Mesendoderm (in vitro differentiated cells): ENCODE results near the gene STK10.
A peak's percentile ranks its signal among the peaks of the same experiment; 100 is the strongest.

Experiments
- DNase-seq: peaks from one replicate; pipeline ENCODE4 v3.0.0; 2013
- H2AK5ac ChIP-seq: 2 replicates; pipeline ENCODE4 v1.6.1; 2013; ENCODE audit warnings: low read length, inconsistent platforms
- H2BK120ac ChIP-seq: 2 replicates; pipeline ENCODE4 v1.6.1; 2013; ENCODE audit warnings: low read depth, mild to moderate bottlenecking, low read length, moderate library complexity, mixed read lengths
- H2BK15ac ChIP-seq: replicated peaks from 2 replicates; pipeline ENCODE4 v1.6.1; 2013; ENCODE audit warnings: low read depth, mild to moderate bottlenecking, moderate library complexity
- H2BK5ac ChIP-seq: 2 replicates; pipeline ENCODE4 v1.6.1; 2013; ENCODE audit warnings: low read length, inconsistent platforms
- H3K18ac ChIP-seq: 2 replicates; pipeline ENCODE4 v1.6.1; 2013; ENCODE audit warnings: mild to moderate bottlenecking, low read length, mixed read lengths
- H3K23ac ChIP-seq: one replicate; pipeline ENCODE4 v1.6.1; 2013; ENCODE audit warnings: low read length
- H3K27ac ChIP-seq: 2 replicates; pipeline ENCODE4 v1.5.1; 2013; ENCODE audit warnings: low read depth, mild to moderate bottlenecking, inconsistent platforms, low read length, moderate library complexity
- H3K27me3 ChIP-seq: 2 replicates; pipeline ENCODE4 v1.6.1; 2013; ENCODE audit warnings: low read length, control low read depth, mild to moderate bottlenecking, inconsistent platforms; ENCODE audit not compliant: insufficient read depth, poor library complexity
- H3K36me3 ChIP-seq: 2 replicates; pipeline ENCODE4 v1.6.1; 2013; ENCODE audit warnings: low read length, inconsistent platforms; ENCODE audit not compliant: control insufficient read depth, insufficient read depth
- H3K4ac ChIP-seq: one replicate; pipeline ENCODE4 v1.6.1; 2013; ENCODE audit warnings: low read depth, mild to moderate bottlenecking, low read length, moderate library complexity
- H3K4me1 ChIP-seq: 2 replicates; pipeline ENCODE4 v1.6.1; 2013; ENCODE audit warnings: low read depth, low read length, inconsistent platforms; ENCODE audit not compliant: control insufficient read depth
- H3K4me2 ChIP-seq: 2 replicates; pipeline ENCODE4 v1.6.1; 2013; ENCODE audit warnings: low read length
- H3K4me3 ChIP-seq: 2 replicates; pipeline ENCODE4 v1.5.1; 2013; ENCODE audit warnings: mild to moderate bottlenecking, low read length
- H3K56ac ChIP-seq: one replicate; pipeline ENCODE4 v1.6.1; 2013; ENCODE audit warnings: low read length
- H3K79me1 ChIP-seq: 2 replicates; pipeline ENCODE4 v1.6.1; 2013; ENCODE audit warnings: low read length, inconsistent platforms
- H3K79me2 ChIP-seq: 2 replicates; pipeline ENCODE4 v1.6.1; 2013; ENCODE audit warnings: mild to moderate bottlenecking, low read length; ENCODE audit not compliant: control insufficient read depth, insufficient read depth
- H3K9ac ChIP-seq: 2 replicates; pipeline ENCODE4 v1.6.1; 2013; ENCODE audit warnings: low read length, inconsistent platforms
- H4K5ac ChIP-seq: one replicate; pipeline ENCODE4 v1.6.1; 2013; ENCODE audit warnings: low read length
- H4K8ac ChIP-seq: one replicate; pipeline ENCODE4 v1.6.1; 2013; ENCODE audit warnings: low read depth, mild to moderate bottlenecking, control low read depth, low read length, moderate library complexity
- WGBS: extraction: QIAGEN DNeasy Blood & Tissue Kit; methylation state at CpG from one replicate; pipeline ENCODE4 v1.1.7; 2013; ENCODE audit warnings: low lambda C conversion rate, missing lambda C conversion rate; ENCODE audit not compliant: insufficient coverage; ENCODE audit errors: extremely low coverage; 5-methylcytosine and 5-hydroxymethylcytosine counted together

The STK10 gene

DNA sequence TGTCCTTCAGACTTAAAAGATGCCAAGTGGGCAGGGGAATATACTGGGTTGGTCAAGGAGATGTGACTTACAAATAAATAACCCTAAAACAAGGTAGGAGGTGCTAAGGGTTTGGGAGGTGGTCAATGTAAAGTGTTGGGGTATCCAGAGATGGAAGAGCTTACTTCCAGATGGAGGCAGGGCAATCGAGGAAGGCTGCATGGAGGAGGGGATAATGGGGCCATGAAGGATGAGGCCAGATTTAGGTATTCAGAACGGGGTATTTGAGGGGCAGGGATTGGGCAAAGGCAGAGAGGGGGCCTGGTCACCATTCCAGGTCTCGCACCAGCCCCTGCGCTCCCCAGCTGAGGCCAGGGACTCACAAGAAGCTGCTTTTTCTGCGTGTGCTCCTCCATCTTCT lies 123.7 kb downstream of the STK10 start:
- no peak overlapping the region for H4K8ac ChIP-seq
- no peaks in the 10 kb centered on the region for H3K27me3 ChIP-seq
- H3K4me2 ChIP-seq, result no peak overlapping the region
- H3K56ac ChIP-seq, result no peak overlapping the region
- whole genome bisulfite sequencing, result no CpG with 5 or more reads among the region's 5 CpGs
- H2BK120ac ChIP-seq, result no peak overlapping the region
- no peak overlapping the region for H2BK5ac ChIP-seq
- DNase-seq, result no peak
- no peak overlapping the region for H3K18ac ChIP-seq
- H4K5ac ChIP-seq, result no peak overlapping the region
- no peak overlapping the region for H3K4ac ChIP-seq
- H3K27ac ChIP-seq, result no peak overlapping the region
- H3K36me3 ChIP-seq, result no peaks in the 10 kb centered on the region
- no peaks in the 10 kb centered on the region for H3K79me2 ChIP-seq
- no peaks in the 10 kb centered on the region for H3K4me1 ChIP-seq
- H3K23ac ChIP-seq, result no peak overlapping the region
- no peak overlapping the region for H2AK5ac ChIP-seq
- no peak overlapping the region for H2BK15ac ChIP-seq
- no peak overlapping the region for H3K9ac ChIP-seq
- H3K4me3 ChIP-seq, result no peak overlapping the region
- H3K79me1 ChIP-seq, result no peaks in the 10 kb centered on the region

GRCh38 chr5:172063463-172064235 lies 124.4 kb downstream of the STK10 start:
- H2BK5ac ChIP-seq, result no peak overlapping the region
- no peak overlapping the region for H3K4me3 ChIP-seq
- no peaks in the 10 kb centered on the region for H3K79me2 ChIP-seq
- WGBS, result no CpG with 5 or more reads among the region's 15 CpGs
- no peak overlapping the region for H3K4ac ChIP-seq
- H2AK5ac ChIP-seq, result no peak overlapping the region
- no peak overlapping the region for H2BK15ac ChIP-seq
- no peak overlapping the region for H3K18ac ChIP-seq
- no peak overlapping the region for H3K9ac ChIP-seq
- no peaks in the 10 kb centered on the region for H3K4me1 ChIP-seq
- no peak overlapping the region for H3K56ac ChIP-seq
- no peak overlapping the region for H4K8ac ChIP-seq
- H3K27me3 ChIP-seq, result no peaks in the 10 kb centered on the region
- H3K4me2 ChIP-seq, result no peak overlapping the region
- H3K36me3 ChIP-seq, result no peaks in the 10 kb centered on the region
- DNase-seq, result no peak
- H3K27ac ChIP-seq, result no peak overlapping the region
- no peak overlapping the region for H2BK120ac ChIP-seq
- no peak overlapping the region for H4K5ac ChIP-seq
- no peak overlapping the region for H3K23ac ChIP-seq
- H3K79me1 ChIP-seq, result no peaks in the 10 kb centered on the region

DNA sequence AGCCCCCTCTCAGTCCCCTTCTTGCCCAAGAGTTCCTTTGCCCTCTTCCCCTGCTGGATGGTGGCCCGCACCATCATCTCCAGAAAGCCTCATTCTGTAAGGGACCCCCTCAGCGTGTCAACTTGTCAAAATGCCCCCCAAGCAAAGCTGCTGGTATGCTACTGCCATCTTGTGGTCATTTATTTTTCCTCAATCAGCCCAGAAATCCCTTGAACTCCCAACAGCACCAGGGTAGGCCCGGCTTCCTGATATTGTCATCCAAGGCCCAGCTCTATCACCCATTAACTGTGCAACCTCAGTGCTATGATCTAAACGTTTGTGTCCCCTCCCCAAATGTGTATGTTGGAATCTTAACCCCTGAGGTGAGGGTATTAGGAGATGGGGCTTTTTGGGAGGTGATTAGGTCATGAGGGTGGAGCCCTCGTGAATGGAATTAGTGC lies 128.3 kb downstream of the STK10 start:
- no peaks in the 10 kb centered on the region for H3K36me3 ChIP-seq
- peak; percentile 54 for DNase-seq

GRCh38 chr5:172058088-172058487 lies 129.9 kb downstream of the STK10 start:
- no peaks in the 10 kb centered on the region for H3K36me3 ChIP-seq
- H3K4ac ChIP-seq, result no peak overlapping the region
- no peak overlapping the region for H2BK5ac ChIP-seq
- H4K8ac ChIP-seq, result no peak overlapping the region
- WGBS, result no CpG with 5 or more reads among the region's 6 CpGs
- no peaks in the 10 kb centered on the region for H3K4me1 ChIP-seq
- no peak overlapping the region for H3K23ac ChIP-seq
- no peaks in the 10 kb centered on the region for H3K79me2 ChIP-seq
- H2BK120ac ChIP-seq, result no peak overlapping the region
- H4K5ac ChIP-seq, result no peak overlapping the region
- no peak overlapping the region for H2AK5ac ChIP-seq
- H3K18ac ChIP-seq, result no peak overlapping the region
- no peak overlapping the region for H2BK15ac ChIP-seq
- no peak for DNase-seq
- H3K4me3 ChIP-seq, result no peak overlapping the region
- H3K27ac ChIP-seq, result no peak overlapping the region
- H3K56ac ChIP-seq, result no peak overlapping the region
- H3K79me1 ChIP-seq, result no peaks in the 10 kb centered on the region
- H3K4me2 ChIP-seq, result no peak overlapping the region
- no peak overlapping the region for H3K9ac ChIP-seq
- no peaks in the 10 kb centered on the region for H3K27me3 ChIP-seq

More for the DNA sequence above, 128.3 kb downstream of the STK10 start:
- Histone ChIP-seq H2BK5ac (no peak overlapping the region), H3K4ac (no peak overlapping the region), H3K27ac (no peak overlapping the region), H3K56ac (no peak overlapping the region), H4K8ac (no peak overlapping the region), H3K27me3 (no peaks in the 10 kb centered on the region), H3K4me2 (no peak overlapping the region), H2BK15ac (no peak overlapping the region), H3K79me2 (no peaks in the 10 kb centered on the region), H3K79me1 (no peaks in the 10 kb centered on the region), H3K4me1 (no peaks in the 10 kb centered on the region), H4K5ac (no peak overlapping the region), H3K4me3 (no peak overlapping the region), H3K18ac (no peak overlapping the region), H2AK5ac (no peak overlapping the region), H2BK120ac (no peak overlapping the region), H3K23ac (no peak overlapping the region), H3K9ac (no peak overlapping the region)
- no CpG with 5 or more reads among the region's 5 CpGs for WGBS

DNA sequence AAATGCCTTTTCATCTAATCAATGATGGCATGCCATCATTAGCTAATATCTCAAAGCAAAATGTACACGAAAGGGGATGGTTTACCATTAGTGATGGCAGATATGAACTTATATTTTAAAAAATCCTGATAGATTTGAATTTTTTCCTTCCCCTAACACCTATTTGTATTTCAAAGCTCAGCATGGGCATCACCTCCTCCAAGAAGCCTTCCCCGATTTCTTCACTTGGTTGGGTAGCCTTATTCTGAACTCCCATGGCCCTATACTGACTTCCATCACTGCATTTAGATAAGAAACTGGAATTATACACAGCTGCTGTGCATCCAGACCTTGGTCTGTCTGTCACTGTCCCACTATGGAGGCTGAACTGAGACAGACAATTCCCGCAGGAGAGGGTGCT lies 132.0 kb downstream of the STK10 start:
- H3K4ac ChIP-seq, result no peak overlapping the region
- H3K79me1 ChIP-seq, result no peaks in the 10 kb centered on the region
- H3K36me3 ChIP-seq, result no peaks in the 10 kb centered on the region
- H3K4me3 ChIP-seq, result no peak overlapping the region
- DNase-seq, result no peak
- H2BK15ac ChIP-seq, result no peak overlapping the region
- H2AK5ac ChIP-seq, result no peak overlapping the region
- H3K79me2 ChIP-seq, result no peaks in the 10 kb centered on the region
- no CpG with 5 or more reads among the region's 3 CpGs for WGBS
- no peak overlapping the region for H3K23ac ChIP-seq
- no peak overlapping the region for H3K4me2 ChIP-seq
- H3K4me1 ChIP-seq, result no peaks in the 10 kb centered on the region
- no peak overlapping the region for H3K18ac ChIP-seq
- H4K8ac ChIP-seq, result no peak overlapping the region
- no peak overlapping the region for H2BK120ac ChIP-seq
- H2BK5ac ChIP-seq, result no peak overlapping the region
- H3K56ac ChIP-seq, result no peak overlapping the region
- no peak overlapping the region for H3K9ac ChIP-seq
- H4K5ac ChIP-seq, result no peak overlapping the region
- H3K27ac ChIP-seq, result no peak overlapping the region
- no peaks in the 10 kb centered on the region for H3K27me3 ChIP-seq

GRCh38 chr5:172055421-172055820 lies 132.6 kb downstream of the STK10 start:
- Histone ChIP-seq H3K18ac (no peak overlapping the region), H3K4me1 (no peaks in the 10 kb centered on the region), H3K36me3 (no peaks in the 10 kb centered on the region), H2BK120ac (no peak overlapping the region), H3K9ac (no peak overlapping the region), H2BK15ac (no peak overlapping the region), H3K23ac (no peak overlapping the region), H3K4me3 (no peak overlapping the region), H3K56ac (no peak overlapping the region), H3K79me1 (no peaks in the 10 kb centered on the region), H3K27ac (no peak overlapping the region), H3K27me3 (no peaks in the 10 kb centered on the region), H4K8ac (no peak overlapping the region), H3K4me2 (no peak overlapping the region), H3K4ac (no peak overlapping the region), H2AK5ac (no peak overlapping the region), H4K5ac (no peak overlapping the region), H3K79me2 (no peaks in the 10 kb centered on the region), H2BK5ac (no peak overlapping the region)
- no CpG with 5 or more reads among the region's 19 CpGs for WGBS
- DNase-seq, result no peak
